SK-MEL-5 (cell line): ENCODE measurements around the gene PTPRR. TPM values are rescaled to one million over a fixed set of nuclear protein-coding genes. Genes with fewer than 3 reads are reported as not detected.

Source experiments
- DNase-seq: peaks from one replicate; pipeline ENCODE4 v3.0.0-alpha.2; 2016; ENCODE audit warnings: low read depth, low spot score
- in situ Hi-C: cut with HindIII; loops from 2 replicates; pipeline ENCODE4 v1.10.0; 2016; ENCODE audit warnings: low sequenced_read_pairs, high pct_unique_total_duplicates, low pct_unique_long_range_greater_than_20kb
- total RNA-seq: library from RNA; depleted of rRNA; stranded (reverse); fragments of >200 nt; shearing (Covaris generic); gene quantifications from 2 replicates; pipeline ENCODE4 v1.2.3, GENCODE V29; 2014

The PTPRR gene
- total RNA-seq, 1 experiment from 2014 or later, result 3.9 TPM

DNA sequence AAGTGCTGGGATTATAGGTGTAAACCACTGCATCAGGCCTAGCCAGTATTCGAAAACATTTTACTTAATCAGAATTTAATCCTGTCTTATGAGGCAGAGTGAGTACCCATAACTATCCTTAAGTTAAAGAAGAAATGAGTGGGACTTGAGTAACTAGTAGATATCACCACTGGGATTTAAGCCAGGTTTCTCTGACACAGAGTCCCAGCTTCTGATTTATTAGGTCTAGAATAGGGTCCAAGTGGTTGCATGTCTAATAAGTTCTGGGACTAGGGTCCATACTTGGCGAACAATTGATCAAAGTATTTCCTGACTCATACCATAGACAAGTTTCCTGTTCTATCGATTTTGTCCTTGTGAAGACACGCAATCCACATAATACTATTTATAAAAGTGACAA is 302.2 kb downstream of the PTPRR start:
- in situ Hi-C loops, result no loop called here
- DNase-seq, result no peak

DNA sequence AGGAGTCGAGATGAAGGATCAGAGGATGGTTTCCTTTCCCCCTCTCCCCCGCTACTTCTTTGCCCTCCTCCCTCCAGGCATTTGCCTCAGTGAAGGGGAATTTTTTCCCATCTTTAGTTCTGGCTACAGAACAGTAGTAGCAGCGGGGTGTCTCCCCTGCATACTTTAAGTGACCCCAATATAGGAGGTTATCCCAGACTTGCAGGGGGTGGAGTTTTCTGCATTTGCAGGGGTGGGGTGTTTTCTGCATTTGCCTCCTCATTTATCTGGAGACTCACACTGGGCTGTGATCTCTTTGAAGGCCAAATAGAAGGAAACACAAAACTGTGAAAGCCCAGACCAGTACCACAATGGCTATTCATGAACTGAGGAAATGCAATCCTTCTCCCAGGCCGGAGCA is 303.1 kb downstream of the PTPRR start:
- in situ Hi-C loops, result no loop called here
- DNase-seq, result no peak

DNA sequence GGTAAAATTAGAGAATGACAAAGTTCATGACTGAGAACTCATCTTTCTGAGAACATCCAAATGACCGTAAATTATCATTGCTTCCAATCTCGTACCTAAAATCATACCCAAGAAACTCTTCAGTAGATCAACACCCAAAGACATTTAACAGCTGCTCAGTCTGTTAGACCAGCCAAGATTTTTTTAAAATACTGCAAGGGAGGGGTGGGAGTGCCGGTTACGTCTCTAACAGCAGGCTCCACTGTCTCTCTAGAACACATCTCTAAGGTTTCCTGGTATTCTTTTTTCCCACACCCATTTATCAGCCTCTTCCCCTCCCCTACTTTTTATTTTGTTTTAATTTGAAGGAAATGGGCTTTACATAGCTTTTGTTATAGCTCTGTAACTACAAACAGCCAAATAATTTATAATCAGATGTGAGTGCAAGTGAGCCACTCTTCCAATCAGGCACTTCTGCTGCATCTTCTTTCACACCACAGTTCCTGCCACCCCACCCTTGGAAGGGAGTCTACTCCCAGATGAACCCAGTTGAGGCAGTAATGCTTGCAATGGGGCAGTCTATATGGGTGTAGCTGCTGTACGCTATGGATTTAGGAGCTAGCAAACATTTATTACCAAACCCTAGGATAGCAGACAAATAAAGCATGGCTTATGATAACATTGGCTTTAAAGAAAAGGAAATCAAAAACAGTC is 305.2 kb downstream of the PTPRR start:
- in situ Hi-C loops, result no loop called here

DNA sequence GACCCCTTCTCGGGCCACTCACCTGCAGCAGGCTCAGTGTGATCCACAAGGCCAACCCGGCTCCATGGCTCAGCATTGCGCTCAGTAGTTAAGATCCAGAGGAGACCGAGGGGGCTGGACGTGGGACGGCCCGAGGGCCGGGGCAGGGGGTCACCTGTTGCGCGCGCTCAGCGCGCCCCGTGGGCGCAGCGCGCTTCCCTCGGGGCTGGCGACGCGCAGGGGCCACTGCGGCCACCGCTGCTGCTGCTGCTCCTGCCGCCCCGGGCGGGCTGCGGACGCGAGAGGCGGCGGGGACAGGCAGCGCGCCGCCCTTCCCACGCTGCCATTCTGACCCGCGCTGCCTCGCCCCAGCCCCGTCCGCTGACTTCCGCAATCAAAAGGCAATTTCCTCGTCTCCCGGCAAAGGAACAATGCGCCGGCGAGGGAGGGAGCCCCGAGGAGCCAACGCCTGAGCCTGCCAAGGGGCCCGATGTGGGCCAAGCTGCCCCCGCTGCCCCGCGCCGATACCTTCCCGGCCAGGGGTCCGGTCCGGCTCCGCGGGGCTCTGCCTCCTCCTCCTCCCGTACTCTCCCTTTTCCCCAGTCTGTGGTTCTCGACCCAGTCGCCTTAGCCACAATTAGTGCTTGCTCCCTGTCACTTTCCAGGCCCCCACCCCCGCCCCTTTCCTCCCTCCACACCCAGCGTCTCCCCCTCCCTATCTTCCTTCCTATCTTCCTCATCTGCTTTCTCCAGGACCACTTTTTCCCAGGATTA is 310.6 kb downstream of the PTPRR start:
- peak; percentile 16 for DNase-seq
- in situ Hi-C loops, result no loop called here

More for the DNA sequence above, 305.2 kb downstream of the PTPRR start:
- DNase-seq, result no peak

DNA sequence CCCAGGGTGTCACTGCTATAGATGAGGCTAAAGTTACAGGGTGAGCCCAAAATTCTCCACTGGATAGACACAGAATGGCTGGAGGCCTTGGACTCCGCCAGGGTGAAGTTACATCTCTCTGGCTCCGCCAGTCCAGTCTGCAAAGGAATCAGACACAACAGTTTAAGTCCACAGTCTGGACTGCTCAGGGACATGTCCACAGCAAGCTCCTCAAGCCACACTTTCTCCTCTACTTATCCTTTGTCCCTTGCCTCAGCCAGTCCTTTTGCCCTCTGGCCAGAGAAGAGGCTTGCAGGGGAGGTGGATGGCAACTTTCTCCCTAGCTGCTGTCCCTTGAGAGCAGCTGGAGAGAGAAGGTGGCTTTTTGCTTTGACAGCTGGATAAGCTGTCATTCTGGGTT is 311.3 kb downstream of the PTPRR start:
- DNase-seq, result no peak
- in situ Hi-C loops, result no loop called here

DNA sequence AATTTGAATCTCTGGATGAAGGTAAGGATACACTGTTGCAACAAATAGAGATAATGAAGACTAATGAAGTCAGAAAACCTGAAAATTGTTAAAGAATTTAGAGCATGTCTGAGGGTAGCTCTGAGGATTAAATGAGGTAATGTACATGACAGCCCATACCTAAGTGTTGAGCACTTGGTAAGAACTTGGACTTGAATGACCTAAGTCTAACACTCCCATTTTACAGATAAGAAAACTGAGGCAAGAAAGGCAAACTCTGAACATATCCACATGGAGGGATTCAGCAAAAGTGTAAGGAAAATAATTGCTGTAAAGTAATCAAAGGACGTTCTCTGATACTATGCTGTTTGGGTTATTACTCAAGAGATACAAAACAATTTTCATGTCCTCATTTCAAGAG is 312.4 kb downstream of the PTPRR start:
- in situ Hi-C loops, result no loop called here
- DNase-seq, result no peak

DNA sequence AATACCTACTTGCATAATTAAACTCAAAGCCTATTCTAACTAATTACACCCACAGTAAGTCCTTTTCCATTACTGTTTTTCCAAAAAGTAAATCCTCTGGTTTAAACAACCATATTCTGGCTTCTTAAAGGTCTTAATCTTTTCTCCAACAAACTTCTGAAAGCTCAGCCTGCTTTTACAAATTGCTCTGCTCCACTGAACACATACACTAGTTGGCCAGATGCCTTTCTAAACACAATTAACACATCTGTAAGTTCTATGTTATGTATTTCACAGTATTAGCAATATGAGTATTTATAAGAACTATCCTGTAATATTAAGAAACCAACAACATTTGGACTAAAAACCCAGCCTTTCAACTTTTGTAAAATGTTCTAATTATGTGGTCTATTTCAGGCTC is 313.4 kb downstream of the PTPRR start:
- in situ Hi-C loops, result no loop called here

DNA sequence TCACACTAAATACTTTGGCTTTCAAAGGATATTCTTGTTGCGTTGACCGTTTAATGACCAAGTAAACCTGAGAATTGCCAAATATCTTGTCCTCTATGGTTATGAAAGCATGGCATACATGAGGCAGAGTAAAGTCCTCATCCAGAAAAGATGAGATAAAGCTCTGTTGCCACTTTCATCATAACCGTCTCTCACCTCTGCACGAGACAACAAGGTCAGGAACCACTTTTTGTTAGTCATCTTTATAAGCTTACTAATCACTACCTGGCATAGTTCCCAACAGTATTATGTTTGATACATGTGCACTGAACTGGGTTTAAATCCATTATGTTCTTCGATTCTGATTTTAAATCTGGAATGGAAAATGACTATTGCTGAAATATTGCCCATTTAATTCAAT is 314.6 kb downstream of the PTPRR start:
- in situ Hi-C loops, result no loop called here
- no peak for DNase-seq

More for the DNA sequence above, 313.4 kb downstream of the PTPRR start:
- no peak for DNase-seq

DNA sequence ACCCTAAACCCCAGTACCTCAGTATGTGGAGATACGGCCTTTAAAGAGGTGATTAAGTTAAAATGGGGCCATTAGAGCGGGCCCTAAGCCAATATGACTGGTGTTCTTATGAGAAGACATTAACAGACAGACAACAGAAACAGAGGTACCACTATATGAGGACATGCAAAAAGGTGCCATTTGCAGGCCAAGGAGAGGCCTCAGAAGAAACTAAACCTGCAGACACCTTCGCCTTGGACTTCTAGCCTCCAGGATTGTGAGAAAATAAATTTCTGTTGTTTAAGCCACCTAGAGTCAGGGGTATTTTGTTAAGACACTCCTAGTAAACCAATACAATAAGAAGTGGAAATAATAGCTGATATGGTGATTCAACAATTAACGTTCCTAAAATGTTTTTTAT is 315.9 kb downstream of the PTPRR start:
- in situ Hi-C loops, result no loop called here
- DNase-seq, result no peak

DNA sequence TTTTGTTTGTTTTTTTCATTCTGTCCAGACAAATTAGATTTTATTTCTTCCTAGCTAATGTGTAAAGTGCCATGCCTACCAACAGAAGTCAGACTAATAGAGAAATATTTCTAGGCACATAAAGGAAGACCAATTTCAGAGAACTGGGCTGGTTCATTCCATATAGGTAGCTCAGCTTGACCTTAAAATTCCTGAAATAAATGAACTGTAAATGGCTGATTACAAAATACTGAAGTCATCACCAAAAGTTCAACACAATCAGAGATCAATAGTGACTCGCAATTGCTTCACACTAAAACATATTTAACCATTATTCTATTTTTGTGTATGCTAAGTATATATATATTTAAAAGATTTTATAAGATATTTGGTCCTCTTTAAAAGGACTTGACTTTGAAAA is 317.5 kb downstream of the PTPRR start:
- DNase-seq, result no peak
- in situ Hi-C loops, result no loop called here

DNA sequence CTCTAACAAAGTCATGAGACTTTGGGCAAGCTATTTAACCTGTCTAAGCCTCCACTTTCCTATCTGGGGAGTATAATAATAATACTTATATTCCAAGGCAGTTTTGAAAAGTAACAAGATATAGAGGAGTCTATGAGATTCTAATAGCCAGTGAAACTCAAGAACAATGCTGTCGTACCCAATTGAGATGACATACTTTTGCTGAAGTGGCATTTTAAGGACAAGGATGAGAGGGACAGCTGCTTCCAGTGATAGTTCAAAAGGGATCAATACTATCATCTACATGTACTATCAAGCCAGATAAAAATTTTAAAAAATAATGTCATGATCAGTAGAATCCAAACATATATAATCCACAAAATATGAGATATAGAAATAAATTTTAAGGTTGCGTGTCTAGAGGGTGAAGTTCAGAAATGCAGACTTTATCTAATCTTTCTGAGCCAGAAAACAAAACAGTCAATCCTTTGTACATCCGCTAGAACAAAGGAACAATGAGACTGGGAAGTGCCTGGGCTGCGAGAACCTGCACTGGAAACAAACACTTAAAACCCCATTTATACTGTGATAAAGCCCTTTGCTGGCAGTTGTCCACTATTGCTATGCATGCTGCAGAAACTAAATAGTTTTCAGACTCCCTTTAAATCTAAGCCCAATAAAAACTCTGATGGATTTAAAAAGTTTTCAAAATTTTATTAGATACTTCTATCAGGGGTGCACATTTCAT is 321.9 kb downstream of the PTPRR start:
- in situ Hi-C loops, result loop anchor here (25.0 kb wide), 1 partner anchor 711 kb away; no protein-coding TSS in a partner anchor
- DNase-seq, result peak; percentile 17

DNA sequence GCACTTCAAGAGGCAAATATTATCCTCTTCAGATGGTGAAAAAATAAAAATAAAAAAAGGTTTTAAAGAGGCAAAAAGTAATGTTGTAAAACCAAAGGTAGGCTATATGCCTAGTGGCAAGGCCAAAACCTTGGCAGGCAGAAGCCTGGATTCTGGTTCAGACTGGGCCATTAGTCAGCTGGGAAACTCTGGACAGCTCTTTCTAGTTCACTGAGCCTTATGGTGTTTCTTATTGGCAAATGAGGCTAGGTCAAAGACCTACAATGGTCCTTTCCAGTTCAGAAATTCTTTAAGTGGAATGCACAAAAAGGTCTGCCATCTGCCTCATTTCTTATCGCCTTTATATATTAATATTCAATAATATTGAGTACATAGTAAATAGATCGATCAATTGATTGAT is 327.9 kb downstream of the PTPRR start:
- DNase-seq, result no peak
- in situ Hi-C loops, result loop anchor here (25.0 kb wide), 1 partner anchor 705 kb away; no protein-coding TSS in a partner anchor

DNA sequence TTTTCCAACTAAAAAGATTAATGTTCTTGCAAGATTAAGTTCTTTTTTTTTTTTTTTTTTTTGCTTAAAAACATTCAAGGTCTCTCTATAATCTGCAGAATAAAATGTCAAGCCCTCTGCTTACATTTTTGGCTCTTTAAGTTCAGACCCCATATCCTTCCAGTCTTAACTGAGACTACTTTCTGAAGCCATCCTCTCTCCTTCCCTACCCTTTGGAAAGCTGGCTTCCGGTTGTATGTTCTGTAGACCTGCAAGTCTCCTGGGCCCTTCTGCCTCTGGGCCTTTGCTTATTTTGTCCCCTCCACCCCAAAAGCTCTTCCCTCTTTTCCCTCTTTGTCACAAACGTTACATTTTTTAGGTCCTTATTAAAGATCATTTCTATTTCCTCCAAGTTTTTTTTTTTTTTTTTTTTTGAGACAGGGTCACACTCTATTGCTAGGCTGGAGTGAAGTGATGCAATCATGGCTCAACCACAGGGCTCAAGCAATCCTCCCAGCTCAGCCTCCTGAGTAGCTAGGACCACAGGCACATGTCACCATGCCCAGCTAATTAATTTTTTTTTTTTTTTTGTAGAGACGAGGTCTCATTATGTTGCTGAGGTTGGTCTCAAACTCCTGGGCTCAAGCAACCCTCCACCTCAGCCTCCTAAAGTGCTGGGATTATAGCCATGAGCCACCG is 329.9 kb downstream of the PTPRR start:
- no peak for DNase-seq
- in situ Hi-C loops, result loop anchor here (25.0 kb wide), 1 partner anchor 703 kb away; no protein-coding TSS in a partner anchor

DNA sequence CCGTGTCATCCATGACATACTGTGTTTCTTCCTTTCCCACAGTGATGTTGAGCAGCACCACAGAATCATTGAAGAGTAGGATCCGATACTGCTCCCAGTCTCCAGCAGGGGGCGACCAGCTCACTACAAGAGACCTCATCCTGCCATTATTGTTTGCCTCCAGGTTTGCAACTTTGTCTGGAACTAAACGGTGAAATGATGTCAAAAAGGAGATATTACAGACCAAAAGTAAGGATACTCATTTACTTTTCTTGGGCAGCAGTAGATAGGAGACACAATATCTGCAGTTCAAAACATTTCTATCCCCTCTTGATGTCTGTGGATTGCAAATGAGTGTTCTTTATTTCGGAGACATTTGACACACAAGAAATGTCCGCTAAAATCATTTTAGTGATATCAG is 330.5 kb downstream of the PTPRR start:
- in situ Hi-C loops, result loop anchor here (25.0 kb wide), 1 partner anchor 703 kb away; no protein-coding TSS in a partner anchor
- DNase-seq, result peak; percentile 83
